ENCODE measurements around the gene OR8I2. TPM values are rescaled to one million over a fixed set of nuclear protein-coding genes. Genes with fewer than 3 reads are reported as not detected.

Gene OR8I2
- total and polyA plus RNA-seq, 2 of the 4 experiments (the other 2 are of a cell fraction): not detected

- Histone ChIP-seq H2BK5ac (ENCODE audit: low read depth, low read length, poor library complexity, severe bottlenecking) (no peak overlapping the region), H3K27ac (ENCODE audit: insufficient read depth, low read length) (no peak overlapping the region), H3K27me3 (ENCODE audit: control insufficient read depth, insufficient read depth, low read length) (no peaks in the 10 kb centered on the region), H2BK20ac (ENCODE audit: low read depth, low read length) (no peak overlapping the region), H3K4me2 (ENCODE audit: low read depth, low read length) (no peak overlapping the region), H2AK5ac (ENCODE audit: low read depth, low read length) (no peak overlapping the region), H4K20me1 (ENCODE audit: insufficient read depth, low read length) (no peaks in the 10 kb centered on the region), H4K8ac (ENCODE audit: low read depth in 2 of 2, low read length in 2 of 2) (no peak overlapping the region), H3K14ac (replicated peaks; ENCODE audit: low read depth, low read length) (no peak overlapping the region), H2AK9ac (replicated peaks; ENCODE audit: low read depth, low read length, poor library complexity) (no peak overlapping the region), H2AFZ (replicated peaks; ENCODE audit: low read length, poor library complexity) (no peak overlapping the region), H3K18ac (ENCODE audit: low read depth, low read length) (no peak overlapping the region), H3K23ac (ENCODE audit: low read depth, low read length) (no peak overlapping the region), H2BK120ac (ENCODE audit: low read depth, low read length) (no peak overlapping the region), H3K36me3 (ENCODE audit: control insufficient read depth, insufficient read depth, low read length) (no peaks in the 10 kb centered on the region), H2BK15ac (ENCODE audit: low read depth, low read length) (no peak overlapping the region), H3K4me3 (ENCODE audit: insufficient read depth, low read depth, low read length) (no peak overlapping the region), H3K79me1 (ENCODE audit: low read depth in 1 of 2, low read length in 2 of 2) (no peaks in the 10 kb centered on the region), H3K56ac (ENCODE audit: extremely low read depth, insufficient read depth, low read length) (no peak overlapping the region), H4K5ac (ENCODE audit: low read depth, low read length) (no peak overlapping the region), H3K4me1 (ENCODE audit: control insufficient read depth, insufficient read depth, low read length) (no peaks in the 10 kb centered on the region), H3K4ac (ENCODE audit: low read depth, low read length) (no peak overlapping the region), H3K9me1 (ENCODE audit: insufficient read depth, low read length) (no peaks in the 10 kb centered on the region), H3K9ac (ENCODE audit: low read depth, low read length) (no peak overlapping the region), H4K91ac (ENCODE audit: insufficient read depth, low read depth, low read length) (no peak overlapping the region), H3K9me3 (ENCODE audit: control insufficient read depth, insufficient read depth, low read length) (no peaks in the 10 kb centered on the region; the same call in 1 of the 2 replicates)
- in situ Hi-C loops (cut with MboI; ENCODE audit: low sequenced_read_pairs): no loop called here
- POLR2A ChIA-PET (ENCODE audit: unreplicated experiment): no interaction called here
- DNase-seq: no peak
- TF ChIP-seq SMC3 (IDR thresholded peaks at IDR 0.05; ENCODE audit: low read depth, low read length) (no peak), CHD1 (IDR thresholded peaks at IDR 0.05; ENCODE audit: low read depth, low read length) (no peak), FOS (IDR thresholded peaks at IDR 0.05; ENCODE audit: low read depth, low read length) (no peak), MAFK (IDR thresholded peaks at IDR 0.05; ENCODE audit: low read depth, low read length) (no peak), MAZ (IDR thresholded peaks at IDR 0.05; ENCODE audit: borderline replicate concordance, low read depth, low read length) (no peak), CEBPB (IDR thresholded peaks at IDR 0.05; ENCODE audit: low read depth, low read length) (no peak)
- no CpG with 5 or more reads among the region's 3 CpGs for WGBS, 2 experiments (ENCODE audit: extremely low coverage in 2 of 2, insufficient read length in 1 of 2)
- ATAC-seq (ENCODE audit: low read depth): no peak
- BruUV-seq (replicated peaks): no TSS peak
- intact Hi-C loops (cut with micrococcal nuclease): no loop called here
- CTCF ChIA-PET: no interaction called here
- dilution Hi-C loops (cut with HindIII; ENCODE audit: low sequenced_read_pairs, unreplicated experiment): no loop called here
Measured at GRCh38 chr11:56089697-56090096, 3.4 kb upstream of the OR8I2 start.
